ENCODE measurements around the gene HYAL3. TPM values are rescaled to one million over a fixed set of nuclear protein-coding genes. Genes with fewer than 3 reads are reported as not detected.

The HYAL3 gene
- polyA plus RNA-seq, 1 experiment: 8.5 TPM

- ChIA-PET POLR2A (no interaction called here), CTCF (interaction anchor here (0.9 to 3.0 kb wide), 12 partner anchors 7 to 220 kb away, joined by 3 to 20 read pairs (median 4); partner anchors contain the start of genes HYAL3, LSMEM2 and NAA80)
- Histone ChIP-seq H3K36me3 (ENCODE audit: control insufficient read depth, insufficient read depth, low read length) (peaks cover 15% of the 10 kb centered on the region), H3K27me3 (ENCODE audit: control insufficient read depth, insufficient read depth, low read length) (no peaks in the 10 kb centered on the region), H3K4me3 (ENCODE audit: low read depth, low read length) (peak within 1 kb of the TSS; percentile 53)
- TF ChIP-seq CTCF (IDR thresholded peaks at IDR 0.05; ENCODE audit: insufficient read depth, low read depth, low read length): no peak
- no peak for DNase-seq (ENCODE audit: low read depth)
Measured at GRCh38 chr3:50322386-50323091, 23.3 kb upstream of the HYAL3 start, which contains the start of gene HYAL2. Gene HYAL2, minus strand, starts transcription at chr3:50322745. Its CDS starts 2,256 bp downstream, at chr3:50320489.

GRCh38 chr3:50322115-50322385 is 22.8 kb upstream of the HYAL3 start:
- Histone ChIP-seq H3K4me3 (ENCODE audit: low read depth, low read length) (no peak overlapping the region), H3K27me3 (ENCODE audit: control insufficient read depth, insufficient read depth, low read length) (no peaks in the 10 kb centered on the region), H3K36me3 (ENCODE audit: control insufficient read depth, insufficient read depth, low read length) (peaks cover 18% of the 10 kb centered on the region)
- ChIA-PET CTCF (interaction anchor here (1.0 to 1.9 kb wide), 4 partner anchors 14 to 96 kb away, joined by 3 to 6 read pairs (median 4); no protein-coding TSS in a partner anchor), POLR2A (no interaction called here)
- no peak for TF ChIP-seq CTCF (IDR thresholded peaks at IDR 0.05; ENCODE audit: insufficient read depth, low read depth, low read length)
- no peak for DNase-seq (ENCODE audit: low read depth)

- DNase-seq (ENCODE audit: low read depth): no peak
- ChIA-PET POLR2A (interaction anchor here (0.6 kb wide), 1 partner anchor 30 kb away, joined by 3 read pairs; no protein-coding TSS in a partner anchor), CTCF (interaction anchor here (1.0 to 1.9 kb wide), 6 partner anchors 14 to 96 kb away, joined by 3 to 6 read pairs (median 4); no protein-coding TSS in a partner anchor)
- H3K36me3 ChIP-seq (ENCODE audit: control insufficient read depth, insufficient read depth, low read length): peaks cover 24% of the 10 kb centered on the region
- H3K4me3 ChIP-seq (ENCODE audit: low read depth, low read length): peak overlapping the region; percentile 53
- no peaks in the 10 kb centered on the region for H3K27me3 ChIP-seq (ENCODE audit: control insufficient read depth, insufficient read depth, low read length)
- peak; percentile 53 for TF ChIP-seq CTCF (IDR thresholded peaks at IDR 0.05; ENCODE audit: insufficient read depth, low read depth, low read length)
Measured at GRCh38 chr3:50321336-50322114, 22.3 kb upstream of the HYAL3 start.

- Histone ChIP-seq H3K4me3 (ENCODE audit: low read depth, low read length) (peak overlapping the region; percentile 53), H3K36me3 (ENCODE audit: control insufficient read depth, insufficient read depth, low read length) (peaks cover 24% of the 10 kb centered on the region), H3K27me3 (ENCODE audit: control insufficient read depth, insufficient read depth, low read length) (no peaks in the 10 kb centered on the region)
- DNase-seq (ENCODE audit: low read depth): no peak
- ChIA-PET CTCF (interaction anchor here (1.0 to 1.9 kb wide), 4 partner anchors 14 to 47 kb away, joined by 3 to 6 read pairs (median 4); no protein-coding TSS in a partner anchor), POLR2A (interaction anchor here (0.6 kb wide), 1 partner anchor 29 kb away, joined by 3 read pairs; no protein-coding TSS in a partner anchor)
- TF ChIP-seq CTCF (IDR thresholded peaks at IDR 0.05; ENCODE audit: insufficient read depth, low read depth, low read length): no peak
Measured at GRCh38 chr3:50320853-50321335, 21.7 kb upstream of the HYAL3 start.

Measured in BJ (cell line).